ENCODE results near the gene FJX1. TPM values are rescaled to one million over a fixed set of nuclear protein-coding genes. Genes with fewer than 3 reads are reported as not detected.

Gene FJX1
- total and polyA plus RNA-seq, 2 experiments from 2014 or later = 9.4 to 16.1 TPM

GRCh38 chr11:35623621-35624168 is 5.4 kb downstream of the FJX1 start:
- peaks cover 26% of the 10 kb centered on the region for H3K27me3 ChIP-seq (ENCODE audit: insufficient read depth)
- no peak for ATAC-seq
- no peak overlapping the region for H3K27ac ChIP-seq (ENCODE audit: low read depth)
- no peak overlapping the region for H3K4me2 ChIP-seq
- no peaks in the 10 kb centered on the region for H3F3A ChIP-seq (replicated peaks; ENCODE audit: low read depth)
- peaks cover 6% of the 10 kb centered on the region for H3K9me3 Mint-ChIP-seq
- H3K4me1 Mint-ChIP-seq = peaks cover 24% of the 10 kb centered on the region
- no peaks in the 10 kb centered on the region for H4K20me1 ChIP-seq (replicated peaks; ENCODE audit: insufficient read depth)
- DNase-seq (ENCODE audit: low spot score) = no peak
- no peaks in the 10 kb centered on the region for H3K9me2 ChIP-seq (ENCODE audit: insufficient read depth)
- H3K36me3 ChIP-seq (ENCODE audit: insufficient read depth) = no peaks in the 10 kb centered on the region
- peaks cover 12% of the 10 kb centered on the region for H3K27me3 Mint-ChIP-seq (ENCODE audit: insufficient read depth, low read depth, poor library complexity)
- H3K4me3 ChIP-seq = no peak overlapping the region
- no peaks in the 10 kb centered on the region for H3K79me2 ChIP-seq (replicated peaks; ENCODE audit: insufficient read depth)
- H2AFZ ChIP-seq = no peak overlapping the region
- H3K4me3 Mint-ChIP-seq = no peak overlapping the region
- peaks cover 9% of the 10 kb centered on the region; the same call in 2 of the 3 replicates for H3K36me3 Mint-ChIP-seq (ENCODE audit: low read depth)
- peaks cover 14% of the 10 kb centered on the region for H3K4me1 ChIP-seq (ENCODE audit: insufficient read depth)
- TF ChIP-seq EZH2phosphoT487 (IDR thresholded peaks at IDR 0.05; ENCODE audit: unreplicated experiment) (no peak), POLR2AphosphoS5 (IDR thresholded peaks at IDR 0.05; ENCODE audit: low read depth) (no peak), ETS1 (IDR thresholded peaks at IDR 0.05) (no peak), EZH2 (IDR thresholded peaks at IDR 0.05; ENCODE audit: low read depth, unreplicated experiment) (no peak), STAT1 (IDR thresholded peaks at IDR 0.05; ENCODE audit: unreplicated experiment) (no peak), REST (IDR thresholded peaks at IDR 0.05; ENCODE audit: unreplicated experiment) (no peak), CREB1 (CRISPR knock-in tag; IDR thresholded peaks at IDR 0.05; ENCODE audit: low read depth) (no peak), ZNF114 (CRISPR knock-in tag; IDR thresholded peaks at IDR 0.05) (no peak), ZNF331 (CRISPR knock-in tag; IDR thresholded peaks at IDR 0.05; ENCODE audit: low read depth) (no peak), ZNF462 (CRISPR knock-in tag; IDR thresholded peaks at IDR 0.05) (no peak), JUNB (IDR thresholded peaks at IDR 0.05; ENCODE audit: unreplicated experiment) (no peak), NANOG (IDR thresholded peaks at IDR 0.05; ENCODE audit: borderline replicate concordance) (no peak)
- TF ChIP-seq, protein P1, sequence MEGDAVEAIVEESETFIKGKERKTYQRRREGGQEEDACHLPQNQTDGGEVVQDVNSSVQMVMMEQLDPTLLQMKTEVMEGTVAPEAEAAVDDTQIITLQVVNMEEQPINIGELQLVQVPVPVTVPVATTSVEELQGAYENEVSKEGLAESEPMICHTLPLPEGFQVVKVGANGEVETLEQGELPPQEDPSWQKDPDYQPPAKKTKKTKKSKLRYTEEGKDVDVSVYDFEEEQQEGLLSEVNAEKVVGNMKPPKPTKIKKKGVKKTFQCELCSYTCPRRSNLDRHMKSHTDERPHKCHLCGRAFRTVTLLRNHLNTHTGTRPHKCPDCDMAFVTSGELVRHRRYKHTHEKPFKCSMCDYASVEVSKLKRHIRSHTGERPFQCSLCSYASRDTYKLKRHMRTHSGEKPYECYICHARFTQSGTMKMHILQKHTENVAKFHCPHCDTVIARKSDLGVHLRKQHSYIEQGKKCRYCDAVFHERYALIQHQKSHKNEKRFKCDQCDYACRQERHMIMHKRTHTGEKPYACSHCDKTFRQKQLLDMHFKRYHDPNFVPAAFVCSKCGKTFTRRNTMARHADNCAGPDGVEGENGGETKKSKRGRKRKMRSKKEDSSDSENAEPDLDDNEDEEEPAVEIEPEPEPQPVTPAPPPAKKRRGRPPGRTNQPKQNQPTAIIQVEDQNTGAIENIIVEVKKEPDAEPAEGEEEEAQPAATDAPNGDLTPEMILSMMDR (conservative IDR thresholded peaks at IDR 0.05; ENCODE audit: low read depth in 2 of 2) = no peak
- no peak overlapping the region for H3K27ac Mint-ChIP-seq

All from GM23338 (cell line).